SIG-M5 (cell line): ENCODE measurements around the gene ATP6V0A1.
"Not testable (repeated sequence)": the region's sequence is repeated elsewhere in the genome, so short reads cannot be mapped to it uniquely, and the experiment has no call there.

ENCODE experiments used
- DNase-seq: peaks from one replicate; lab custom pipeline; 2025; lab: John Stamatoyannopoulos, UW

Gene ATP6V0A1

GRCh38 chr17:42477173-42477572 lies 18.5 kb downstream of the ATP6V0A1 start:
- DNase-seq = no peak

DNA sequence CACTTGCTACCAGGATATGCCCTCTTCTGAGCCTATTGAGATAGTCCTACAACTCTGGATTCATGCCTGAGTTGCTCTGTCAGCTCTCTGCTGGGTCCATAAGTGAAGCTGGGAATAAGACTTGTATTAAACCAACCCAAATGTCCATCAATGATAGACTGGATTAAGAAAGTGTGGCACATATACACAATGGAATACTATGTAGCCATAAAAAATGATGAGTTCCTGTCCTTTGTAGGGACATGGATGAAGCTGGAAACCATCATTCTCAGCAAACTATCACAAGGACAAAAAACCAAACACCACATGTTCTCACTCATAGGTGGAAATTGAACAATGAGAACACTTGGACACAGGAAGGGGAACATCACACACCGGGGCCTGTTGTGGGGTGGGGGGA lies 19.1 kb downstream of the ATP6V0A1 start:
- not testable (repeated sequence) for DNase-seq

- DNase-seq = no peak
Observed at GRCh38 chr17:42484304-42484703, 25.6 kb downstream of the ATP6V0A1 start.

DNA sequence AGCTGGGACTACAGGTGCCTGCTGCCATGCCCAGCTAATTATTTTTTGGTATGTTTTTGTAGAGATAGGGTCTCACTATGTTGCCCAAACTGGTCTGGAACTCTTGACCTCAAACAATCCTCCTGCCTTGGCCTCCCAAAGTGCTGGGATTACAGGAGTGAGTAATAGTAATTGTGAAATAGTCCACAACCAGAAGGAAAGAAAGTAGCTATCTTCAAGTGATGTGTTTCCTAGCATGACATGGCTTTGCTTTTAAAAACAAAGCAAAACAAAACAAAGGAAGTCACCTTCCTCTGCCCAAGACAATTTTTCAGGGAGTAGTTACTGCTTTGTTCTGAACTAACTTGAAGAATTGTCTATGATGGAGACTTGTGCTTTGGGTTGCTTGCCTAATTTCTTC lies 27.0 kb downstream of the ATP6V0A1 start:
- DNase-seq = no peak

GRCh38 chr17:42488032-42488431 lies 29.4 kb downstream of the ATP6V0A1 start:
- DNase-seq = no peak

GRCh38 chr17:42493319-42493718 lies 34.6 kb downstream of the ATP6V0A1 start:
- DNase-seq = no peak

DNA sequence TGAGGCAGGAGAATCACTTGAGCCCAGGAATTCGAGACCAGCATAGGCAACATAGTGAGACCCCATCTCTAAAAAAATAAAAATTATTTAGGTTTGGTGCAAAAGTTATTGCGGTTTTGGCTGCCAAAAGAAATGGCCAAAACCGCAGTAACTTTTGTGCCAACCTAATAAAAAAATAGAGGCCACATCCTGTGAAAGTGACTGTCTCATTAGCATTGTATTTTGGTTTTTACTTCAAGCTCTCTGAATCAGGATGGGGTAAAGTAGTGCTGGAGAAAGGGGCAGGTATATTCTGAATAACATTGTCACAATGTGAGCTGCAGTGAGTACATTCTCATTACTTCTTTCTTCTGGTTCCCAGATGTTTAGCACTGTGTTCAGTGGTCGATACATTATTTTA lies 36.0 kb downstream of the ATP6V0A1 start:
- no peak for DNase-seq

DNA sequence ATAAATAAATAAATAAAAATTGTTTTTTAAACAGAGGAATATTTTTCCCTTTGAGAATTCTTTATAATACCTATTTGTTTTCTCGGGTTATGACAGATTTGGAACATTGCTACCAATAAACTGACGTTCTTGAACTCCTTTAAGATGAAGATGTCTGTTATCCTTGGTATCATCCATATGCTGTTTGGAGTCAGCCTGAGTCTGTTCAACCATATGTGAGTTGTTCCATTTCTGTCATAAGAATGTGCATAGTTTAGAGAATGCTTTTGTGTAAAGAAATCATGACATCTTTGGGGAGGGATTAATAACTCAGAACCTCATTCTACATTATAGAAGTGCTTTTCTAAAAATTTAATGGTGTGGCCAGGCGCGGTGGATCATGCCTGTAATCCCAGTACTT lies 40.1 kb downstream of the ATP6V0A1 start:
- no peak for DNase-seq

- no peak for DNase-seq
Observed at GRCh38 chr17:42502091-42502490, 43.4 kb downstream of the ATP6V0A1 start.

GRCh38 chr17:42502926-42503325 lies 44.2 kb downstream of the ATP6V0A1 start:
- no peak for DNase-seq

GRCh38 chr17:42507671-42508070 lies 49.0 kb downstream of the ATP6V0A1 start:
- no peak for DNase-seq

DNA sequence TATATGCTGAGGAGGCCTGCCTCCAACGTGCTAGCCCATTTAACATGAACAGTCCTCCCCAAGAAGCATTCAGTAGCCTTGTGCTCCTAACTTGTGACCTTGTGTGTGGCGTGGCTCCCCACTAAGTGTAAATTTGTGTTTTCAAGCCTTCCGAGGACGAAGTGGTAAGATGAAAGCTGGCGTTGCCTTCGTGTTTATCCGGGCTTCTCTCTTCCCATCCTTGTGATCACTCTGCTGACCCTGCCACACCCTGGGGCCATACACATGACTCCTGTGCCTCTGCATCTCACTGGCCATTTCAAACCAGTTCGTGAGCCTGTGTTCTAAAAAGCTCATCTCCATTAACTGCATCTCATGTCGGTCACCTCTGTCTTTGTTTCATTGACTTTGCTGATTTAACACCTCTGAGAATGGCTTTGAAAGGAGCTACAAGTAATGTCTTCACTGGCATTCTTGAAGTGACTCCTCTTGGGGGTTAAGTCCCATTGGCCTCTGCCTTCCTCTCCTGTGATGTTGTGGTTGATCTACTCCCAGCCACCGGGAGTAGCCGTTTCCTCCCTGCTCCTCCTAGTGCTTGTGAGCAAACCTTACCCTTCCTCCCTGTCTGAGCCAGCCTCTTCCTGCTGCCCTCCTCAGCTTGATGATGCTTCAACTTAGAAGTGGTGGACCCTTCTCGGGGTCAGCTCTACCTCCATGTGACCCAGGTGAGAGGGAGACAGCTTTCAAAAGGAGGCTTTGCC lies 49.9 kb downstream of the ATP6V0A1 start:
- no peak for DNase-seq

DNA sequence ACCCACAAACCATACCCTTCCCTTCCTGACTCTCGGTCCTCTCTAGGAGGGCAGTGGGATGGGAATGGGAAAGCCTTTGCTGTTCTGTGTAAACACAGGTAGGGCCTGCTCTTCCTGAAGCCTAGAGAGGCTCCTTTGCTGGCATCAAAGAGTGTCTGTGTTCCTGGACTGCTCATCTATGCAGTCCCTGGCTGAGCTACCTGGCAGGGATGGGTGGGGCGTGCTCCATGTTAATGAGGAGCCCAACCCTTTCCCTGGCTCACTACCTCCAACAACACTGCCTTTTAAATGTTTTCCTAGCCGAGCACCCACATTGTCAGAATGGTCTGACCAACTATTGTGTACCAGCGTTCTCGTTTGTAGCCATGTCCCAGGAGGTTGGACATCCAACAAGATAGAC lies 50.7 kb downstream of the ATP6V0A1 start:
- no peak for DNase-seq

DNA sequence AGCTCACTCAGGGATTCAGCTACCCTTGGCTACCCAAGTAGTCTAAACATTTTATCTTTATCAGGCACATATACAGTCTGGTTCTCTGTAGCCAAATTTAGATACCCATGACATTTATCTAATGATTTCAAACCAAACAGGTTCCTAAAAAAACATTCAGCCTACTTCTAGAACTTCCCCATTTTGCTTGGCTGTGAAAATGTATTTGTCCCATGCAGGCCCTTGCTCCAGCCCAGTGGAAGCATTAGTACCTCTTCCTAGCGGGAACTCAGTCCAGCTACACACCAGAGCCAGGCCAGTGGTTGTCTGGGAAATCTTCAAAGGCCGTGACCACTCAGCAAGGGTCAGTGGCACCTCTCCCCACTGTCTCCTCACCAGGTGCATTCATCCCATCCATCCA lies 51.2 kb downstream of the ATP6V0A1 start:
- no peak for DNase-seq

DNA sequence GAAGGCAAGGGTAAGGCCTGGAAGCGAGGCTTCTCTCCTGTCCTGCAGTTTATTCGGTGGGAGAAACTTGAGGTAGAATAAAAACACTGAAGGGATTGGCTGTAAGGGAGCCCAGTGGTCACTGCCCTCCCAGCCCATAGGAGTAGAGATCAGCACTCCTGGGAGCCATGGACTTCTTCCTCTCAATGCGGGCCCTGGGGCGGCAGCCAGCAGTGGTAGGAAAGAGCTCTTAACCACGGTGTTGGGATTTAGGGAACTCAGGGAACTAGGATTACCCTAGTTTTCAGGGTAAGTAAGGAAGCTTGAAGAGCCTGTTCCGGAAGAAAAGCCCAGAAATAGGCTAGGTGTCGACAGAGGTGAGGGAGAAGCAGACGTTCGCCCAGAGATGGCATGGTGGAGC lies 53.6 kb downstream of the ATP6V0A1 start:
- no peak for DNase-seq

DNA sequence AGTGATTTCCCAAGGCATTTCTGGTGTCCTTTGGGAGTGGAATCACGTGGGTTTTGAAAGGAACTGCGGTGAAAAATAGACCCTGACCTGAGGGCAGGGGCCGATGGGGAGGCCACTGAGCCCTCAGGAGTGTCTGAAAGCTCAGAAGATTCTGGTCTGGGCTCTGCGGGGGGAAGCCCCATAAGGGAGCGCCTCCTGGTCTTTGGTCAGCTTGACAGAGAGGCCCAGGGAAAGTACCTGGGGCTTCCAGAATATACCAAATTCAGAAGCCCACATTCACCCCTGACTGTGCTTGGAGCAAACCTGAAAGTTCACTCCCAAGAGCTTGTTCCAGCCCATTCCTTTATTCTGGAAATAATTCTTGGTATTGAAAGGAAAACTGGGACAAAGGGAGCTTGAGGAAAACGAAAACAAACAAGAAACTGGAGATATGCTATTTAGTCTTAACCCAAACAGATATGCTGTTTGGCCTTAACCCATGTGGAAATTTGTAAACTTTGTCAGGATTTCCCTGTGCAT lies 54.1 kb downstream of the ATP6V0A1 start:
- DNase-seq = no peak

GRCh38 chr17:42513686-42514085 lies 55.0 kb downstream of the ATP6V0A1 start:
- DNase-seq = no peak

DNA sequence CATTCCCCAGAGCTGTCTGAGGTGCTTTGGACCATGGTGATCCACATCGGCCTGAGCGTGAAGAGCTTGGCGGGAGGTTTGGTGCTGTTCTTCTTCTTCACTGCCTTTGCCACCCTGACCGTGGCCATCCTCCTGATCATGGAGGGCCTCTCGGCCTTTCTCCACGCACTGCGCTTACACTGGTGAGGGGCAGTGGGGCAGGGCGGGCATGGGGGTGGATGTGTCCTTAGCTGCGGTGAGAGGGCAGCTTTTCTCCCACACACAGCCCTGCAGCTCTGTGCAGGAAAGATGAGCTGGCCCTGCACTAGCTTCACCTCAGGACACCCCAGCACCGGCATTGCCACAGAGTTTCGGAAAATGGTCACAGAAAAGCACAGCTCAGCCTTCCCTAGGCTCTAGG lies 55.6 kb downstream of the ATP6V0A1 start:
- no peak for DNase-seq

DNA sequence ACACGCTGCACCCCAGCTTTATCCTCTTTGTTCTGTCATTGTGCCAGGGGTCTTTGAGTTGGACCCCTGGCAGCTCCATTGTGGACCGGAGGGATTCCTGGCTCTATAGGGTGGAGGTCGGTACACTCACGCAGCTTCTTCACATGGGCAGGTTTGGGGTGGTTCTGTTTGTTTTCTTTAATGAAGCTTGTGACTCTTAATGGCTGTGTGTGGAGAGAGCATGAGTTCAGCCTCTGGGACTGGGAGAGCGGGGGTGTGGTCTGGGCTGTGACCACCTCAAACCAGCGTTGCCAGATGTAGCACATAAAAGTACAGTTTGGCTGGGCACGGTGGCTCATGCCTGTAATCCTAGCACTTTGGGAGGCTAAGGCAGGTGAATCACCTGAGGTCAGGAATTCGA lies 56.2 kb downstream of the ATP6V0A1 start:
- DNase-seq = no peak

DNA sequence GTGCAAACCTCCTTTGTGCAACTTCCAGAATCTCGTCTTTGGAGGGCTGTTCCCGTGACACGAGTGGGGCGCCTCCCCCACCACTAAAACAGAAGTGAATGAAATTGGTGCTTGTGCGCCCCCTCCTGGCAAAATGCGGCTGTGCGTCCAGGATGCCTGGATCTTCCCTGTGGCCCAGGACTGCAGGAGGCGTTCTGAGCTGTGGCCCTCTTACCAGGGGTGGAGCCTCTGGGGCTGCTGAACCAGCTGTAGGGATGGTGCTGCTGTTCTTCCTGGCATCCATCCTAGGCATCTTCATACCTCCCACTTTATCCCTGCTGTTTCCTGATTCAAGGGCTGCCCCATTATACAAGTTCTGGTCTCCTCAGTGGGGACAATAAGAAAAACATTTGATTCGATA lies 58.8 kb downstream of the ATP6V0A1 start:
- DNase-seq = no peak

- no peak for DNase-seq
Observed at GRCh38 chr17:42518046-42518754, 59.5 kb downstream of the ATP6V0A1 start.

- no peak for DNase-seq
Observed at GRCh38 chr17:42518755-42519545, 60.3 kb downstream of the ATP6V0A1 start.
